K562 (cell line): ENCODE results near the gene C10orf95. TPM values are rescaled to one million over a fixed set of nuclear protein-coding genes. Genes with fewer than 3 reads are reported as not detected.

ENCODE experiments used
- CEBPB ChIP-seq: fragments of 450-650 bp; IDR thresholded peaks from 2 replicates; pipeline ENCODE4 v1.6.1; 2016; ENCODE audit warnings: missing genetic modification characterization, missing compliant biosample characterization
- CEBPG ChIP-seq, 3 experiments: fragments of 200-800 bp in 1 of 3; sonication (Bioruptor generic) in 1 of 3; sonication (generic) in 1 of 3; formaldehyde crosslinking in 1 of 3; IDR thresholded peaks in 2 of 3; conservative IDR thresholded peaks in 1 of 3; 2 replicates each; pipeline versions ENCODE4 v1.6.1 to v1.8.0; 2016 to 2022; ENCODE audit warnings: missing compliant biosample characterization in 2 of 3, missing genetic modification characterization in 2 of 3, mild to moderate bottlenecking in 1 of 3, missing genetic modification reagents in 1 of 3
- ETV1 ChIP-seq: fragments of 450-650 bp; conservative IDR thresholded peaks from 2 replicates; pipeline ENCODE4 v1.6.1; 2016; ENCODE audit warnings: missing genetic modification characterization, control low read depth, low read depth, missing compliant biosample characterization
- GABPB1 ChIP-seq: sonication (generic); formaldehyde crosslinking; IDR thresholded peaks from 2 replicates; pipeline ENCODE4 v1.8.0; 2022; ENCODE audit warnings: mild to moderate bottlenecking, missing genetic modification reagents
- ILF3 ChIP-seq: fragments of 450-650 bp; IDR thresholded peaks from 2 replicates; pipeline ENCODE4 v1.6.1; 2018; ENCODE audit warnings: antibody characterized with exemption, mild to moderate bottlenecking, moderate library complexity, borderline replicate concordance
- MYNN ChIP-seq, 2 experiments: sonication (generic); formaldehyde crosslinking in 1 of 2; IDR thresholded peaks; 2 replicates each; pipeline versions ENCODE4 v1.5.0 to v1.6.1; 2016 to 2020; ENCODE audit warnings: antibody characterized with exemption in 1 of 2, missing genetic modification reagents in 1 of 2
- NFRKB ChIP-seq: fragments of 450-650 bp; IDR thresholded peaks from 2 replicates; pipeline ENCODE4 v1.6.1; 2016; ENCODE audit warnings: low read depth
- POLR2AphosphoS5 ChIP-seq: IDR thresholded peaks from 2 replicates; pipeline ENCODE4 v1.6.1; 2011; ENCODE audit warnings: mild to moderate bottlenecking, low read depth, low read length, moderate library complexity; ENCODE audit not compliant: control insufficient read depth, insufficient read depth
- TBL1XR1 ChIP-seq, 2 experiments: IDR thresholded peaks; 2 replicates each; pipeline ENCODE4 v1.6.1; 2012; ENCODE audit warnings: improper control_type of control experiment in 2 of 2, low read length in 2 of 2, mild to moderate bottlenecking in 1 of 2
- ZBTB7A ChIP-seq: IDR thresholded peaks from 2 replicates; pipeline ENCODE4 v1.6.1; 2011; ENCODE audit warnings: low read depth, mild to moderate bottlenecking, low read length, moderate library complexity, borderline replicate concordance; ENCODE audit not compliant: control insufficient read depth
- ZNF217 ChIP-seq: sonication (generic); formaldehyde crosslinking; IDR thresholded peaks from 2 replicates; pipeline ENCODE4 v1.8.0; 2022; ENCODE audit warnings: mild to moderate bottlenecking, missing genetic modification reagents
- ZNF785 ChIP-seq: fragments of 250-450 bp; sonication (Bioruptor Pico); IDR thresholded peaks from 2 replicates; pipeline ENCODE4 v1.4.0; 2020; ENCODE audit warnings: mild to moderate bottlenecking
- polyA plus RNA-seq, 8 experiments: library from polyadenylated mRNA; depleted of rRNA in 4 of 8; stranded (reverse) in 5 of 8; unstranded in 3 of 8; fragments of >200 nt; fragmentation: Nextera tagmentation in 2 of 8; fragmentation: Illumina TruSeq in 1 of 8; extraction: Ambion mirVana in 2 of 8; extraction: Trizol in 1 of 8; gene quantifications; 2 replicates each; pipeline versions ENCODE4 v1.2.1 to v1.2.3, GENCODE V29; 2011 to 2014; ENCODE audit warnings: inconsistent platforms in 1 of 8, missing spikeins in 1 of 8
- total RNA-seq, 7 experiments: library from RNA; depleted of rRNA in 6 of 7; stranded (reverse); fragments of >200 nt in 6 of 7; fragmentation: Illumina TruSeq in 2 of 7; extraction: Trizol in 2 of 7; gene quantifications; 2 replicates each; pipeline versions ENCODE4 v1.2.1 to v1.2.3, GENCODE V29; 2011 to 2021; ENCODE audit warnings: low replicate concordance in 1 of 7
- TF ChIP-seq, protein P1 (sequence below): fragments of 450-650 bp; formaldehyde crosslinking; IDR thresholded peaks from 2 replicates; pipeline ENCODE4 v1.4.0; 2022; ENCODE audit warnings: mild to moderate bottlenecking, moderate library complexity
- TF ChIP-seq, protein P2 (sequence below): sonication (generic); IDR thresholded peaks from 2 replicates; pipeline ENCODE4 v1.6.1; 2016
- TF ChIP-seq, protein P3 (sequence below): fragments of 250-450 bp; sonication (Bioruptor Pico); IDR thresholded peaks from 2 replicates; pipeline ENCODE4 v1.5.0; 2020; ENCODE audit warnings: mild to moderate bottlenecking, borderline replicate concordance
- TF ChIP-seq, protein P4 (sequence below): sonication (generic); formaldehyde crosslinking; IDR thresholded peaks from 2 replicates; pipeline ENCODE4 v1.8.0; 2022; ENCODE audit warnings: mild to moderate bottlenecking, missing genetic modification reagents

C10orf95 gene
- total and polyA plus RNA-seq, 9 of the 15 experiments (the other 6 are each of a cell fraction or from before 2014, with no cell fraction given) = 0.03 to 0.41 (median 0.17) TPM; not detected in 1

DNA sequence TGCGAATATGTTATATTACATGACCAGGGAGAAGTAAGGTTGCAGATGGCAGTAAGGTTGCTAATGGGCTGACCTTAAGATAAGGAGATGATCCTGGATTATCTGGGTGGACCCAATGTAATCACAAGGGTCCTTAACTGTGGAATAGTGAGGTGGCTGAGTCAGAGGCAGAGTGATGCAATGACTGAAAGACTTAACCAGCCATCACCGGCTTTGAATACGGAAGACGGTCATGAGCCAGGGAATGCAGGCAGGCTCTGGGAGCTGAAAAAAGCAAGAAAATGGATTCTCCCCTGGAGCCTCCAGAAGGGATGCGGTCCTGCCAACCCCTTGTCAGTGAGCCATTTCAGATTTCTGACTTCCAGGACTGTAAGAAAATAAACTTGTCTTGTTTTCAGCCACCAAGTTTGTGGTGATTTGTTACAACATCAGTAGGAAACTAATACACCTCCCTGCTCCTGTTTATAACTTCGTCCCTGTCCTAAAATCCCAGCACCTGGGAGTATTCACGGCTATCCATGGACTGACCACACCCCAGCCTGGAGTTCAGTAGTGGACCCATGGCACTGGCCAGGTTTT is 4.6 kb upstream of the C10orf95 start (continued):
- TF ChIP-seq, protein P1, sequence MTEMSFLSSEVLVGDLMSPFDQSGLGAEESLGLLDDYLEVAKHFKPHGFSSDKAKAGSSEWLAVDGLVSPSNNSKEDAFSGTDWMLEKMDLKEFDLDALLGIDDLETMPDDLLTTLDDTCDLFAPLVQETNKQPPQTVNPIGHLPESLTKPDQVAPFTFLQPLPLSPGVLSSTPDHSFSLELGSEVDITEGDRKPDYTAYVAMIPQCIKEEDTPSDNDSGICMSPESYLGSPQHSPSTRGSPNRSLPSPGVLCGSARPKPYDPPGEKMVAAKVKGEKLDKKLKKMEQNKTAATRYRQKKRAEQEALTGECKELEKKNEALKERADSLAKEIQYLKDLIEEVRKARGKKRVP = peak; percentile 96
- TF ChIP-seq ETV1 (tag) (peak; percentile 35; the same call in 1 of the 2 replicates), MYNN (IDR thresholded peaks at IDR 0.05) (no peak), MYNN (CRISPR knock-in tag; IDR thresholded peaks at IDR 0.05) (no peak), ZNF785 (CRISPR knock-in tag) (no peak), ZNF217 (CRISPR knock-in tag) (no peak), TBL1XR1 (IDR thresholded peaks at IDR 0.05; ENCODE audit: low read length in 2 of 2) (0 out of 4 replicates have a peak, but pooled peaks of 1 of the 2 experiments have one; percentile 31), CEBPB (tag) (peak; percentile 98), NFRKB (peak; percentile 93; the same call in 1 of the 2 replicates), CEBPG (CRISPR knock-in tag; IDR thresholded peaks at IDR 0.05) (peak; percentile 99), CEBPG (tag; conservative IDR thresholded peaks at IDR 0.05 in 1 of 2, IDR thresholded peaks at IDR 0.05 in 1 of 2) (peak; percentile 95 to 99), POLR2AphosphoS5 (no peak), ZBTB7A (peak; percentile 40; the same call in 1 of the 2 replicates), ILF3 (no peak), GABPB1 (CRISPR knock-in tag) (0 out of 2 replicates have a peak, but pooled peaks have one; percentile 30)
- TF ChIP-seq, protein P2, sequence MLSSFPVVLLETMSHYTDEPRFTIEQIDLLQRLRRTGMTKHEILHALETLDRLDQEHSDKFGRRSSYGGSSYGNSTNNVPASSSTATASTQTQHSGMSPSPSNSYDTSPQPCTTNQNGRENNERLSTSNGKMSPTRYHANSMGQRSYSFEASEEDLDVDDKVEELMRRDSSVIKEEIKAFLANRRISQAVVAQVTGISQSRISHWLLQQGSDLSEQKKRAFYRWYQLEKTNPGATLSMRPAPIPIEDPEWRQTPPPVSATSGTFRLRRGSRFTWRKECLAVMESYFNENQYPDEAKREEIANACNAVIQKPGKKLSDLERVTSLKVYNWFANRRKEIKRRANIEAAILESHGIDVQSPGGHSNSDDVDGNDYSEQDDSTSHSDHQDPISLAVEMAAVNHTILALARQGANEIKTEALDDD = peak; percentile 99
- TF ChIP-seq, protein P3, sequence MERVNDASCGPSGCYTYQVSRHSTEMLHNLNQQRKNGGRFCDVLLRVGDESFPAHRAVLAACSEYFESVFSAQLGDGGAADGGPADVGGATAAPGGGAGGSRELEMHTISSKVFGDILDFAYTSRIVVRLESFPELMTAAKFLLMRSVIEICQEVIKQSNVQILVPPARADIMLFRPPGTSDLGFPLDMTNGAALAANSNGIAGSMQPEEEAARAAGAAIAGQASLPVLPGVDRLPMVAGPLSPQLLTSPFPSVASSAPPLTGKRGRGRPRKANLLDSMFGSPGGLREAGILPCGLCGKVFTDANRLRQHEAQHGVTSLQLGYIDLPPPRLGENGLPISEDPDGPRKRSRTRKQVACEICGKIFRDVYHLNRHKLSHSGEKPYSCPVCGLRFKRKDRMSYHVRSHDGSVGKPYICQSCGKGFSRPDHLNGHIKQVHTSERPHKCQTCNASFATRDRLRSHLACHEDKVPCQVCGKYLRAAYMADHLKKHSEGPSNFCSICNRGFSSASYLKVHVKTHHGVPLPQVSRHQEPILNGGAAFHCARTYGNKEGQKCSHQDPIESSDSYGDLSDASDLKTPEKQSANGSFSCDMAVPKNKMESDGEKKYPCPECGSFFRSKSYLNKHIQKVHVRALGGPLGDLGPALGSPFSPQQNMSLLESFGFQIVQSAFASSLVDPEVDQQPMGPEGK (CRISPR knock-in tag) = peak; percentile 20; the same call in 1 of the 2 replicates
- TF ChIP-seq, protein P4, sequence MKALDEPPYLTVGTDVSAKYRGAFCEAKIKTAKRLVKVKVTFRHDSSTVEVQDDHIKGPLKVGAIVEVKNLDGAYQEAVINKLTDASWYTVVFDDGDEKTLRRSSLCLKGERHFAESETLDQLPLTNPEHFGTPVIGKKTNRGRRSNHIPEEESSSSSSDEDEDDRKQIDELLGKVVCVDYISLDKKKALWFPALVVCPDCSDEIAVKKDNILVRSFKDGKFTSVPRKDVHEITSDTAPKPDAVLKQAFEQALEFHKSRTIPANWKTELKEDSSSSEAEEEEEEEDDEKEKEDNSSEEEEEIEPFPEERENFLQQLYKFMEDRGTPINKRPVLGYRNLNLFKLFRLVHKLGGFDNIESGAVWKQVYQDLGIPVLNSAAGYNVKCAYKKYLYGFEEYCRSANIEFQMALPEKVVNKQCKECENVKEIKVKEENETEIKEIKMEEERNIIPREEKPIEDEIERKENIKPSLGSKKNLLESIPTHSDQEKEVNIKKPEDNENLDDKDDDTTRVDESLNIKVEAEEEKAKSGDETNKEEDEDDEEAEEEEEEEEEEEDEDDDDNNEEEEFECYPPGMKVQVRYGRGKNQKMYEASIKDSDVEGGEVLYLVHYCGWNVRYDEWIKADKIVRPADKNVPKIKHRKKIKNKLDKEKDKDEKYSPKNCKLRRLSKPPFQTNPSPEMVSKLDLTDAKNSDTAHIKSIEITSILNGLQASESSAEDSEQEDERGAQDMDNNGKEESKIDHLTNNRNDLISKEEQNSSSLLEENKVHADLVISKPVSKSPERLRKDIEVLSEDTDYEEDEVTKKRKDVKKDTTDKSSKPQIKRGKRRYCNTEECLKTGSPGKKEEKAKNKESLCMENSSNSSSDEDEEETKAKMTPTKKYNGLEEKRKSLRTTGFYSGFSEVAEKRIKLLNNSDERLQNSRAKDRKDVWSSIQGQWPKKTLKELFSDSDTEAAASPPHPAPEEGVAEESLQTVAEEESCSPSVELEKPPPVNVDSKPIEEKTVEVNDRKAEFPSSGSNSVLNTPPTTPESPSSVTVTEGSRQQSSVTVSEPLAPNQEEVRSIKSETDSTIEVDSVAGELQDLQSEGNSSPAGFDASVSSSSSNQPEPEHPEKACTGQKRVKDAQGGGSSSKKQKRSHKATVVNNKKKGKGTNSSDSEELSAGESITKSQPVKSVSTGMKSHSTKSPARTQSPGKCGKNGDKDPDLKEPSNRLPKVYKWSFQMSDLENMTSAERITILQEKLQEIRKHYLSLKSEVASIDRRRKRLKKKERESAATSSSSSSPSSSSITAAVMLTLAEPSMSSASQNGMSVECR = no peak
